ENCODE data around the gene PSMD13. TPM values are rescaled to one million over a fixed set of nuclear protein-coding genes. Genes with fewer than 3 reads are reported as not detected.

The PSMD13 gene
- total and polyA plus RNA-seq, 2 of the 13 experiments (the other 11 are each of a cell fraction or from before 2014, with no cell fraction given): 83.0 to 117 TPM

- H3K4me1 ChIP-seq (ENCODE audit: insufficient read depth, low read length): peaks cover 8% of the 10 kb centered on the region; the same call in 1 of the 2 replicates
- no peak overlapping the region for H3K27ac ChIP-seq (ENCODE audit: extremely low read length, insufficient read depth, low read length)
- H3K9ac ChIP-seq (ENCODE audit: insufficient read depth, low read depth, low read length): no peak overlapping the region
- peak overlapping the region; percentile 35 for H3K4me2 ChIP-seq (ENCODE audit: low read depth, low read length)
- H3K36me3 ChIP-seq (replicated peaks in 1 of 2; ENCODE audit: control insufficient read depth in 1 of 2, insufficient read depth in 2 of 2, low read length in 2 of 2): peaks cover 10 to 14% of the 10 kb centered on the region in 2 experiments; a peak in 3 of 5 replicates
- intact Hi-C loops (cut with micrococcal nuclease; ENCODE audit: unreplicated experiment): no loop called here
- H3K4me3 ChIP-seq (replicated peaks in 1 of 3; ENCODE audit: insufficient read depth in 1 of 3, low read depth in 2 of 3, low read length in 3 of 3): no peak overlapping the region
- TF ChIP-seq ZNF180 (CRISPR knock-in tag; IDR thresholded peaks at IDR 0.05; ENCODE audit: borderline replicate concordance, low read depth) (no peak), IKZF1 (IDR thresholded peaks at IDR 0.05) (no peak), XBP1 (CRISPR knock-in tag; IDR thresholded peaks at IDR 0.05) (no peak), LRRFIP1 (CRISPR knock-in tag; conservative IDR thresholded peaks at IDR 0.05) (no peak)
- TF ChIP-seq, protein P1, sequence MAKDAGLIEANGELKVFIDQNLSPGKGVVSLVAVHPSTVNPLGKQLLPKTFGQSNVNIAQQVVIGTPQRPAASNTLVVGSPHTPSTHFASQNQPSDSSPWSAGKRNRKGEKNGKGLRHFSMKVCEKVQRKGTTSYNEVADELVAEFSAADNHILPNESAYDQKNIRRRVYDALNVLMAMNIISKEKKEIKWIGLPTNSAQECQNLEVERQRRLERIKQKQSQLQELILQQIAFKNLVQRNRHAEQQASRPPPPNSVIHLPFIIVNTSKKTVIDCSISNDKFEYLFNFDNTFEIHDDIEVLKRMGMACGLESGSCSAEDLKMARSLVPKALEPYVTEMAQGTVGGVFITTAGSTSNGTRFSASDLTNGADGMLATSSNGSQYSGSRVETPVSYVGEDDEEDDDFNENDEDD (CRISPR knock-in tag; IDR thresholded peaks at IDR 0.05; ENCODE audit: borderline replicate concordance): no peak
- TF ChIP-seq, protein P2, sequence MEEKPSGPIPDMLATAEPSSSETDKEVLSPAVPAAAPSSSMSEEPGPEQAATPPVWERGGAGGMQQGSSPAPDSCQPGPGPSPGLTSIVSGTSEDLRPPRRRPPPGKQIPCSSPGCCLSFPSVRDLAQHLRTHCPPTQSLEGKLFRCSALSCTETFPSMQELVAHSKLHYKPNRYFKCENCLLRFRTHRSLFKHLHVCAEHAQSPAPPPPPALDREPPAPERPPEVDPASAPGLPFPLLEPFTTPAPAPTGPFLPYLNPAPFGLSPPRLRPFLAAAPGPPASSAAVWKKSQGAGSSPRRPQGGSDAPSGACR (CRISPR knock-in tag; IDR thresholded peaks at IDR 0.05): no peak
- TF ChIP-seq, protein P3, sequence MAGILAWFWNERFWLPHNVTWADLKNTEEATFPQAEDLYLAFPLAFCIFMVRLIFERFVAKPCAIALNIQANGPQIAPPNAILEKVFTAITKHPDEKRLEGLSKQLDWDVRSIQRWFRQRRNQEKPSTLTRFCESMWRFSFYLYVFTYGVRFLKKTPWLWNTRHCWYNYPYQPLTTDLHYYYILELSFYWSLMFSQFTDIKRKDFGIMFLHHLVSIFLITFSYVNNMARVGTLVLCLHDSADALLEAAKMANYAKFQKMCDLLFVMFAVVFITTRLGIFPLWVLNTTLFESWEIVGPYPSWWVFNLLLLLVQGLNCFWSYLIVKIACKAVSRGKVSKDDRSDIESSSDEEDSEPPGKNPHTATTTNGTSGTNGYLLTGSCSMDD (CRISPR knock-in tag; IDR thresholded peaks at IDR 0.05): no peak
- H3K79me2 ChIP-seq (ENCODE audit: insufficient read depth, low read length): no peaks in the 10 kb centered on the region
- FAIRE-seq: no peak
- POLR2A ChIA-PET: no interaction called here
- H3K27me3 ChIP-seq (ENCODE audit: control insufficient read depth in 1 of 2, insufficient read depth in 2 of 2, low read length in 2 of 2): peaks cover 0 to 7% of the 10 kb centered on the region in 2 experiments; a peak in 1 of 5 replicates
- H4K20me1 ChIP-seq (ENCODE audit: insufficient read depth, low read length): no peaks in the 10 kb centered on the region
- CTCF ChIA-PET (ENCODE audit: low intra/inter-chr PET ratio, low total read pairs): no interaction called here
- H3K9me3 ChIP-seq (ENCODE audit: low read length): no peaks in the 10 kb centered on the region
- no peak for ATAC-seq
- in situ Hi-C loops (cut with HindIII; ENCODE audit: extremely low pct_ligation_motif_present, low pct_unique_long_range_greater_than_20kb): no loop called here
- no peak for DNase-seq (ENCODE audit: low spot score)
- H2AFZ ChIP-seq (ENCODE audit: low read length): no peak overlapping the region
- BruUV-seq (replicated peaks): no TSS peak
- 25% methylated on average over 9 of the region's 14 CpGs for WGBS (ENCODE audit: low lambda C conversion rate)
Measured at GRCh38 chr11:256952-257737, 20.4 kb downstream of the PSMD13 start.

All from HepG2 (cell line).